HG03520 (cell line): Measurements from ENCODE around the gene MKS1.
A peak's percentile ranks its signal among the peaks of the same experiment; 100 is the strongest.

ENCODE experiments used
- ATAC-seq: cut with Tn5 transposase; IDR thresholded peaks from one replicate; pipeline ENCODE4 v1.9.1; 2021; ENCODE audit warnings: mild to moderate bottlenecking, moderate library complexity; ENCODE audit not compliant: unreplicated experiment

The MKS1 gene

DNA sequence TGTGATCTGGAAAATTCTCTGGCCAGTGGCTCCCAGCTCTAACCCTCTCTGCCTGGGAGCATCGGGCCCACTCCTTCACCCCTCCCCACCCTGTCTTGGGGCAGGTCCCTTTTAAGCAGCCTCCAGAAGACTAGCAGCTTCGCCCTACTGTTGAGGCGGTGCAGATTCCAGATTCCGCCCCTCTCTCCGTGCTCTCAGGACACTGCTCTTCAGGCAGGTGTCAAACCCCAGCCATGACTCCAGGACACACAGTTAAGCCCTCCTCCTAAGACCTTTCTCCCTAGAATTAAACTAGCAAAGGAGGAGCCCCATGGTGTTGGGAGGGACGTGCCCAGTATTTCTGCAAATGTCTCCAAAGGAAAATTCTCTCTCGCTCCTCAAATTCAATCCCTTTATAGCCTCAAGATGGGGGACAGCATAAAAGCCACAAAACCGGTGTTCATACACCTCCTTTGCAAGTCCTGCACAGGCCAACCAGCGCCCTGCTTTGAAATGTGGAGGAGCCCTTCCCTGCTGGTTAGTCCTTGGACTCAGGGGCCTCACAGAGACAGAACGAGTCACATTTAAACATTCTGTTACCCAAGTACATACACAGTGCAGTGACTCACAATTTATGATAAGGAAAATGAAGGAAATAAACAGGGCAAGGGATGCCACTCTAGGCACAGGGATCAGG, 26.5 kb upstream of the MKS1 start:
- no peak for ATAC-seq

DNA sequence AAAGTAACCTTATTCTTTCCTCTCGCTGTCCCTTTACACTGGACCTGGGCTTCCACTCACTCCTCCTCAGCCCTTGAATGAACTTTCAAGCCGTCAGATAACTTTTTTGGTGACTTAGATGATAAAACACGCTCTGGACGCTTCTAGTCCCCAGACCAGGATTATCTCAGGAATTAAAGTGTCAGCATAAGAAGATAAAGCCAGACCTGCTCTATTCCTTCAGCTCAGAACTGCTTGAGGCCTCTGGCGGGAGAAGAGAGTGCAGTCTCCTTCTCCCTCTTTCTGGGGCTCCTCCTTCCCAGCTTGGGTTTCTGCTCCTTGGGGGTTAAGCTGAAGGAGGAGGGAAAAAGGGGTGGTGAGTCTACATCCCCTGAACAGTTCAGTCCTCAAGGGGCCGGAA, 25.9 kb upstream of the MKS1 start:
- no peak for ATAC-seq

DNA sequence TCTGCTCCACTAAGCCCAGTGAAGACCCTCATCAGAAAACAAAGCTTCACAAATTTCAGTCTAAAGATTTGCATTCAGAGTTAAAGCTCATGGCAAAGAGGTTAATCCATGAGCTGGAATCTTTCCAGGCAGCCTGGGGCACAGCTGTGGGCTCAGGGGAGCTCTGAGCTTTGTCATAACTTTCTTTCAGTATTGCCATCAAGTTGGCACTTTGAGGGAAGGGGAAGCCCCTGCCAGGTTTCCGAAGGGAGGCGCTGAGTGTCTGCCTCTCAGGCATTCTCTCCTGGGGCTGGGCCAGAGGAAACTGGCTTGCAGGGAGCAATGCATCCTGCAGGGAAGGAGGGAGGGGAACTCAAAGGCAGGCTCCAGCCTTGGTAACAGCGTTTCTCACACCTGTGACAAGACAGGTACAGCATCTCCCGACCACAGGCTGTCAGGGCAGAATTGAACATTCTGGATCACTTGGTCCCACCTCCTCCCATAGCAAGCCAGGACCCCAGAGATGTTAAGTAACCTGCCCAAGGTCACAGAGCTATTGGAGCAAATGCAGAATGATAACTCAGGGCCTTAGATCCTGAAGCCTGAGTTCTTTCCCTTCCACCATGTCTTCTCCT, 23.2 kb upstream of the MKS1 start:
- ATAC-seq: no peak

DNA sequence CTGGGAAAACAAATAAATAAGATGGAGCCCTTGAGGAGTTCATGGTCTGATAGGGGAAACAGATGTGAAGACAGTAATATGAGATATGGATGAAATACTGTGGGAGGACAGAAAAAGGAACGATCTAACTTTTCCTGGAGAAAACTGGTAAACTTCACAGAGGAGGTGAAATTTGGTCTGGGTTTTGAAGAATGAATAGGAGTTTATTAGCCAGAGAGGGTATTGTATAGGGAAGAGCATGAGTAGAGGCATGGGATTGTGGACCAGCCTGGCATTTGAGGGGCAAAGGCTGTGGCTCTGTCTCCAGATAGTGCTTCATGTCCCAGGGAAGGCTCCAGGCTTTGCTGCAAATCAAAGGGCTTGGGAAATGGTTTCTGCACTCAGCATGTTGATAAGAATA, 20.9 kb upstream of the MKS1 start:
- no peak for ATAC-seq

DNA sequence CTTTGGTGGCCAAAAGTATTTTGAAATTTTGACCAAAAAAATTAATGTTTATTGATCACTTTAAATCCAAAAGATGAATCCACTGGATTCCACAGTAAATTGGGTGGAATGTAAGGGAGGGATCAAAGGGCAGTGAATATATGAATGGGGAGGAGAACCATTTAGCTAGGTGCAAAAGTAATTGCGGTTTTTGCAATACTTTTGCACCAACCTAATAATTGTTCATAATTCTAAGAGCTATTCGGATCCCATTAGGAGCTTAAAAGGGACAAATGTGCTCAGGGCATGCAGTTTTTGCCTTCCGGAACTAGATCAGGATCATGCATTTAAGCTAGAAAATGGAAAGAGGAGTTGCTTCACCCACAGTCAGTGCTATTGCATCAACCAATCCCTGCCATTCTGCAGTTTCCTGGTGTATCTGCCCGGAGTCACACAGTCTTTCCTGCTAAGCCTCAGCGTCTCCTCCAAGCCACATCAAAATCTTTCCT, 19.1 kb upstream of the MKS1 start, which contains the start of gene LPO:
LPO (plus strand) TSS at position 438 of the 488 bp plus-strand sequence. CDS start 4,396 bp downstream, outside the sequence.
- no peak for ATAC-seq

DNA sequence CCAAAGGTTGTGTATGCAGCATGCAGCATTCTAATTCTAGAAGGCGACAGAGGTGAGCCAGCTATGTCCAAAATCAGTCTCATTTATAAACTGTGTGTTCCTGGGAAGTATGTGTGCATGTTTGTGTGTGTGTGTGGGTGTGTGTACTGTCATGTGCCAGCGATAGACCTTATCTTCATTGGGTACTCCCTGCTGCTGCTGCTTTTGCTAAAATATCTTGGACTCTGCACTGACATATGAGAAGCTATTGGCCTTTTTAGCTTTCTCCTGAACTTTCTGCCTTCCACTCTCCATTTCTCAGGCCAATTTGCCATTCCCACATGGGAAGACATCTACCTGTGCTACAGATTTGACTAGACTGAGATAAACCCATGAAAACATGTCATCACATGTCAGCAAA, 17.3 kb upstream of the MKS1 start:
- ATAC-seq: no peak

DNA sequence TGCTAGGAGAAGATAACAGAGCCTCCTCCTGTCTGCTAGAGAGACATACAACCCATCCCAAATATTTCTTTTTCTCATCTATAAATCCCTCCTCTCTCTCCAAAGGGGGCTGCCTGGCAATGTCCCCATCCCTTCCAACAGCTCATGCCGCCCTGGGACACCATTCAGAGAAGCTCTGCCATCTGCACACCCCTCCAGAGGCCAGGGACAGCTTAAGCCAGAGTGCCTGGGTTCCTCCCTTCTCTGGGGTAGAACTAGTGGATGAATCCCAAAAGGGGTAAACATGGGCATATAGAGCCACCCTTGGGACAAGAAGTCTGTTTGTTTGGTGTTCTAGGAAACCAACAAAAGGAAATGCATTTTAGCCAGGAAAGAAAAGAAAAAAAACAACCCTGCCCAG, 16.8 kb upstream of the MKS1 start:
- no peak for ATAC-seq

DNA sequence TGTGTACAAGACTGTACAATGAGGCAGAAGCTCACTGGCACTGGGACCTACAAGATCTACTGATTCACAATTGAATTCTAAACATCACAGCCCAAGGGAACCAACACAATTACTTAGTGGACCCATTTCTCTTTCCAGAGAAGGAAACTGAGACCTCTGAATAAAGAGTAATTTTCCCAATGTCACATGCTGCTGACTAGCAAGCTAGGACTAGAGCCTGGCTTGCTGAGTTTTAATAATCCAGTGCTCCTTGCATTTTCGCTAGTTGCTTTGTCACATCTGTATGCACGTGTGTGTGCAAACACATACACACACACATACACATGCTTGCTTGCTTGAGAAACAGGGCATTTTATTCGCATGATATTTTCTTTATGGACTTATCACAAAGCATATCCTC, 15.5 kb upstream of the MKS1 start:
- ATAC-seq: no peak

DNA sequence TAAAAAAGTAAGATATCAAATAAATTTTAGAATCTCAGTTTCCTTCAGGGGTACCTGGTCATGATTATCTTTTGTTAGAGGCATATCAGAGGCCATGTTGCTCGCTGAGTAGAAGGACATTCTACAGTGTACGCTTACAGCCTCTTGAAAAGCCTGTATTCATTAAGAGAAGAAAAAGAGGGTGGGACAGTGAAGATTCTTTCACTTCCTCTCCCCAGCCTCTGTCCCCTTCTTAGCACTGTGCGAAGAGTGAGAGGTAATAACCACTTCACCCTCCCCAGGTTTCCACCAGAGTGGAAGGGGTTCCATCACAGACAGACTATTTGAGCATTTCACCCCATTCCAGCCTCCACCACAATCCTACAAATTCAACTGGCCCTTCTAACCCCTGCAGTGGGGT, 14.5 kb upstream of the MKS1 start:
- peak; percentile 46 for ATAC-seq

DNA sequence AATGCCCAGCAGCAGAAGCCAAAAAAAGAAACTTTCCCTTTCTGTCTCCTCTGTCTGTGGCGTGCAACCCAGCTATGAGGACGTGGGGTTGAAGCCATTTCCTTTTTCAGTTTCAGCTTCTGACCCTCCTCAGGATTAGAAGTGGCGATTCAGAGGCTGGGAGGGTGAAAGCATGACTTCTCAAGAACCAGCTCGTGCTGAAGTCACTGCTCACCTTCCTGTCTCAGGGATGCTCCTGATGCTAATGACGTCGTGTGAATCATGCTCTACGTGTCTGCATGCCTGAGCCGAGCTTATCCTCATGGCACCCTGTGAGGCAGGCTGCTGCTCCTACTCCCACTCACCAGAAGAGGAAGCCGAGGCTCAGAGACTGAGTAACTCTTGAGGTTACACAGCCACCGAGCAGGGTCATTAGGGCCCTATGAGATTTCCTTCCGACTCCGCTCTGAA, 13.7 kb upstream of the MKS1 start:
- ATAC-seq: peak; percentile 73

DNA sequence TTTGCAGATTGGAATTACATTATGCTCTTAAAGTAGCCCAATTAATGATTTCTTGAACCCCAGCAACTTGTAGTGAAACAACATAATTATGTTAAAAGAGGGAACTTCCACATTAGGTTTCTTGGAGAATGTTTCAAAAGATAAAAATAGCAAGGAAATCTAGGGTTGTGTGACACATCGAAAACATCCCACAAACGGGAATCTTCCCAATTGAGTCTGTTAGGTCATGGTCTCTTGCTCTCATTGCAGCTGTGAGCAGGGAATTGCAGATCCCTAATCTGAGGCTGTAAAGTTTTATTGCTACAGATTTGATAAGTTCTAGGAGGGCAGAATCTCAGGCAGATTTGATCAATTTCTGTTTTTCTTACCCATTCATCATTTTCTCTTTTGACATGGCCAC, 12.6 kb upstream of the MKS1 start:
- ATAC-seq: no peak

DNA sequence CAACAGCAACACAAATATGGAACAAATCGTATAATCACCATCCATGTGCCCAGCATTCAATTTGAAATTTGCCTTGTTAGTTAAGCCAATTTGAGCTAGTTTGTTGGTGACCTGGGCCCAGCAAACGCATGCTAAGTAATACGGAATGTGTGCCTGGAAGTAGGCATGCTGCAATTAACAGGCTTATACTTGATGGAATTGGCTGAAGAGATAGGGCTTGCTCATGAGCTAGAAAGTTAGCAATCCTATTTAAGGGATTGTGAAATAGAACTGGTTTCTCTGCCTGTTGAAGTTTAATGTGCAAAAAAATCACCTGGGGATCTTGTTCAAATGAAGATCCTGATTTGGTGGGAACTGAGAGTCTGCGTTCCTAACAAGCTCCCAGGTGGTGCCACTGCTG, 10.8 kb upstream of the MKS1 start:
- ATAC-seq: no peak

DNA sequence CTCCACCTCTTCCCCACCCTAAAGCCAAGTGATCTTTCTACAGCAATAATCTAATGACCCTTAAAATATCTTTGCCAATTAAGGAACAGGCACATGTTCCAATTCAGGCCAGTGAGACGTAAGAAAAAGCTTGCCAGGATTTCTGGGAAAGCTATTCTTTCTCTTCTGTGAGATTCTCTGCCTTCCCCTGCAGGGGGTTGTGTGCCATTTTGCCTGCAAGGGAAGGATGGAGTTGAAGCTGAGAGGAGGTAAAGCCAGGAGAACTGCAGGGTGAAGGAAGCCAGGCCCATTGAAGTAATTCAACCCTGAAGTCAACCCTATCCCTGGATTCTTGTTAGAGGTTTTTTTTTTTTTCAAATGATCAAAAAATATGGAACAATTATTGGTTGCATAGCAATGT, 10.3 kb upstream of the MKS1 start:
- ATAC-seq: no peak

DNA sequence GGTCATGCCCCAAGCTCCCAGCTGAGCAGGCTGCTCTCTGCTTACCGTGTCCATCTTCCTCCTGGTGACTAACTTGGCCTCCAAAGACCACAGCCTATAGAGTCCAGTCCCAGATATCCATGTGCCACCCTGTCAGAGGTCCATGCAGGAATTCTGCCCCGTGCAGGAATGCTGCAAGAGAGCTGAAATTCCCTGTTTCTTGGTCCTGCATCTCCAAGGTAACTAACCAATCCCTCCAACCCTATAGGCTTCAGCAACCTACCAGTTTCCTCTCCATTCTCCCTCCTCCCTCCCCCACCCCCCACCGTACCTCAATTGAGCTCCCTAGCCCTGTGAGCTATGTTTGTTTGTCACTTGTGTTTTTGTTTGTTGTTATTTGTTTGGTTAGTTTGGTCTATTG, 9.6 kb upstream of the MKS1 start:
- ATAC-seq: no peak

DNA sequence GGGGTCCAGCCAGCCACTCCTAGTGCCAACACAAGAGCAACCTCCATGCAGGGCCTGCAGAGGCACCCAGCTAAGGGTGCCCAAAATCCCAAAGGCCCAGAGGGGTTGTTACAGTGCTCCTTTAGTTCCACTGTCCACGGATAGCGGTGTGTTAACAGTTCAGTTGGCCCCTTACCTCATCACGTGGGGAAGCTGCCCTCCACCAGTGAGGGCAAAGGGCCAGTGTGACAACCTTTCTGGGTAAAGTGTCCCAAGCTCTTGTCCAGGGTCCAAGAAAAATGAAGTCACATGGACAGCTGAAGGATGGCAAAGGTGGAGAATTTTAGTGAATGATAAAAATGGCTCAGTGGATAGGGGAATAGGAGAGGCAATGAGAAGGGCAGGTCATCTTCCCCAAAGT, 8.7 kb upstream of the MKS1 start:
- ATAC-seq: no peak

DNA sequence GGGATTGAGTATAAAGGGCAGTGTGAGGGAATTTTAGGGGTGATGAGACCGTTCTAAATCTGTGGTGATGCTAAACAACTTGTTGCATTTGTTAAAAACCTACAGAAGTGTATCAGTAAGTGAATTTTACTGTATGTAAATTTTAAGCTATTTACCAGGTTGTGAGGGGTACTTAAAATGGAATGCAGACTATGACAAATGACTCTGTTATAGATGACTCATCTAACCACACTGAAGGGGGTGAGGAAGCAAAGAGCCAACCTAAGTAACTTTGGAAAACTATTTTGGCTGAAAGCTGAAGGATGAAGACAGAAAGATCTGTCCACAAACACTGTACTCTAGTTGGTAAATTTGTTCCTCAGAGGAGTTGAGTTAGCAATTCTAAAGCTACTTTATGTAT, 5.3 kb upstream of the MKS1 start:
- ATAC-seq: no peak

DNA sequence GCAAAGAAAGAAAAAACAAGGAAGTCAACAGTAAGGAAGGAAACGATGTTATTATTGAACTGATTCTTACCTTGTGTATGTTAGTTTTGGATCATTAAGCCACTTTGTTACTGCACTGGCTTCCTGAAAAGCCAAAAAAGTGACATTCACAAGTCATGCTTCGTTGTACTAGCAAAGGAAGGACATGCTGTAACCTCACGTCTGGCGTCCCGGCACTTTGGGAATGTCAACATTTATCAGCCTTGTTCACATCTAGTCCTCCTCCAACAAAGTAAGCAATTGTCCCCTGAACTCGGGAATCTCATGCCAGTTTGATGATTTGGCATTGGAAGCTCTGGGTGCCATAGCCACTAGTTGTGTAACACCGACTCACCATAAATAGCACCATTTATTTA, 731 bp upstream of the MKS1 start:
- no peak for ATAC-seq

DNA sequence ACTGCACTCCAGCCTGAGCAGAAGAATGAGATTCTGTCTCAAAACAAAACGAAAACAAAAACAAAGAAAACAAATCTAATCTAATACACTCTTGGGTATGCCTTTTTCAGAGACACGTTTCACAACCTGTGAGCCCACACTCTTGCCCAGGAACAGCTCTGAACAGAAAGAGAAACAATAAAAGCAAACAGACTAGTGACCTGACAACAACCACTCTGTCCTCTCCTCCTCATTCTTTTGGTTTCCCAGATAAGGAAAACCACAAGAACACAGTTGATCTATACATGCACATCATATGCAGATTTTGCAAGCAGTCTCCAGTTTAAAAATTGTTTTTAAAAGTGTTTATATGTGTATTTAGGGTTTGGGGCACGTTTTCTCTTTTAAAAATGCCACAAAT, 1.3 kb downstream of the MKS1 start:
- no peak for ATAC-seq

DNA sequence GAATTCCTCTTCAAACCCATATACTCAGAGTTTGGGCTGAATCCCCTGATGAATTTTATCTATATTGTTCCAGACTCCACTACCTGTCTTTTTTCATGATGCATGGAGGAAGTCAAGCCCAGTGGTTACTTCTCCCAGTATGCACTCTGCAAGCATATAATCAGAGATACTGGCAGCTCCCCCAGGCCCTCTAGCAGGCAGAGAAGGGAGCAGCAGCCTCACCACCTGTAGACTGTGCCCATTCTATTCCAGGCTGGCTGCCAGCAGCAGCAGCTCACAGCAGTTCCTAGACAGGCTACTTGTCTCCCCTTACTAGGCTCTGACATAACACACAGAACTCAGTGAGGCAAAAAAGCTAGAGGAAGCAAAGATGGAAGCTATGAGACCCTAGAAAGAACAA, 3.4 kb downstream of the MKS1 start:
- ATAC-seq: no peak

DNA sequence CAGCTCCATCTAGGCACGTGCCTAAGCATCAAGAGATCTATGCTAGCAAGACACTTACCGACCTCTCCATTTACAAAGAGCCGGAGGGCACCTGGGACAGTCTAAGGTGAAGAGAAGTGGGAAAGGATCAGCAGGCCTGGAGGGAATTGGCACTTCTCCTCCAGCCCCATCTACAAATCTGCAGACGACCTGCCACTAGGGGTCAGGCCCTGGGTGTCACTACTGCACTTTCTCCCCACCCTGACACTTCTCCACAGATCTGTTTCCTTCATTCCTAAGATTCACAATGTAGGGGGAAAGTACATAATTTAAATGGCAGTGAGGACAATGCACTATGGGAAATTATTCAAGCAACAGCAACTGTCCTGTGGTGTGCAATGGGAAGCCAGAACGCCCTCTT, 8.1 kb downstream of the MKS1 start:
- ATAC-seq: no peak

DNA sequence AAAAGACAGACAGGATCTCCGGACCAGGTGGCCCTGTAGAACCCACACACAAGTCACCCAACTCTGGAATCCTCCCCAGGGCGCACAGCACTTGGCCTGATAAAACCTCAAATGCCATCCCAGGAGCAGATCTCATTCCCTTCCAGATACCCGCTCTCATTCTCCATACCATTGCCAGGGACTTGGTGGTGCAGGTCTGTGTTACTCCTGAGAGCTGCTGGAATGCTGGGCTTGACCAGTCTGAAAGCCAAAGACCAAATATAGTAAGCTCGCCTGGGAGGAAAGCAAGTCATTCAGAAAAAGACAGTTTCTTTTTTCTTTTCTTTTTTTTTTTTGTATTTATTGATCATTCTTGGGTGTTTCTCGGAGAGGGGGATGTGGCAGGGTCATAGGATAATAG, 10.7 kb downstream of the MKS1 start:
- ATAC-seq: no peak

DNA sequence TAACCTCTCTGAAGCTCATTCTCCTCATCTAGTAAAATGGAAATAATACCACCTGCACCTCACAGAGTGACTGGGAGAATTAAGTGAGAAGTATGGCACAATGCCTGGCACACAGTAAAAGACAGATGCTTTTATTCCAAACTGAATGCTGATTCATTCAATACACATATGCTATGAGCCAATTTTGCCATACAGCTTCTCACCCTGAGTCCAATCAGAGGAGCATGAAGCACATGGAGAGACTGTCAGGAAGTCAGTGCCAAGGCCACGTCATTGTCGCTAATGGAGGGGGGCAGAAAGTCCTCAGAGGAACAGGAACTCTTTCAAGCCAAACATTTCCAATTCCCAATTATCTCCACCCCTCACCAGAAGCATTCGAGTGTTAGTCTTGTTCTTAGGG, 11.6 kb downstream of the MKS1 start:
- no peak for ATAC-seq

DNA sequence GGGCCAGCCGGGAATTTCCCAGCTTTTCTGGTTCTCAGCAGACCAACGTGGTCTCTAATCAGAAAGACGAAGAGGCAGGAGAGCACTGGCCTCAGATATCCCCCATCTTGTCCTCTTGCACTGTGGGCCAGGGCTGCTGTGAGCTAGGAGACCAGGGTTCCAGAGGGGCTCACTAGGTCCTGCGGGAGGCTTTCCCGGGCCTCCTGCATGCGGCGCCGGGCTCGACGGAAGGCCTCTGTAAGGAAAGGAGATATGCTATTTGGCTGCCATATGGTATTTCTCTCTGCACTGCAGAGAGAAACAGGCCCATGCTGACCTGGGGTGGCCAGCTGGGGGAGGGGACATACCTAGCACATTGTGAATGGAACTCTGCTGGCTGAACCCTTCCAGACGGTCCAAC, 13.1 kb downstream of the MKS1 start:
- no peak for ATAC-seq
